ENCODE measurements around the gene AXIN2.
"Not testable (repeated sequence)": the region's sequence is repeated elsewhere in the genome, so short reads cannot be mapped to it uniquely, and the experiment has no call there.

AXIN2 gene

DNA sequence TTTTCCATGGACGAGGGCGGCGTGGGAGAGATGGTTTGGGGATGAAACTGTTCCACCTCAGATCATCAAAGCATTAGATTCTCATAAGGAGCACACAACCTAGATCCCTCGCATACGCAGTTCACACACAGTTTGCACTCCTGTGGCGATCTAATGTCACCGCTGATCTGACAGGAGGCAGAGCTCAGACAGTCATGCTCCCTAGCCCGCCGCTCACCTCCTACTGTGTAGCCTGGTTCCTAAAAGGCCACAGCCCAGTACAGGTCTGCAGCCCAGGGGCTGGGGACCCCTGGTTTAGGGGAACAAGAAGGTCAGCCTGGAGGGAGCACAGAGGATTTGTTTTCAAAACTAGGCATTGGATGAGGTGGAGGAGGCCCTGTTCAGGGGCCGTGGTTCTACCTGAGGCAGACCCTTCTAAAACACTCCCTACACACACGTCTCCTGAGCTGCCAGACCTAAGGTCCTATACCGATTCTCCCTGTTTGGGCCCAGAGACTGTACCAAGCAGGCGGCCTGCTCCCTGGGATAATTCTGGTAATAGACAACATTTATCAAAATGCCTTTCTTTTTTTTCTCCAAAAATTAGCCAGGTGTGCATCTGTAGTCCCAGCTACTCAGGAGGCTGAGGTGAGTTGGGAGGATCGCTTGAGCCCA is 38.6 kb downstream of the AXIN2 start:
- no peak for DNase-seq (ENCODE audit: low read depth)

DNA sequence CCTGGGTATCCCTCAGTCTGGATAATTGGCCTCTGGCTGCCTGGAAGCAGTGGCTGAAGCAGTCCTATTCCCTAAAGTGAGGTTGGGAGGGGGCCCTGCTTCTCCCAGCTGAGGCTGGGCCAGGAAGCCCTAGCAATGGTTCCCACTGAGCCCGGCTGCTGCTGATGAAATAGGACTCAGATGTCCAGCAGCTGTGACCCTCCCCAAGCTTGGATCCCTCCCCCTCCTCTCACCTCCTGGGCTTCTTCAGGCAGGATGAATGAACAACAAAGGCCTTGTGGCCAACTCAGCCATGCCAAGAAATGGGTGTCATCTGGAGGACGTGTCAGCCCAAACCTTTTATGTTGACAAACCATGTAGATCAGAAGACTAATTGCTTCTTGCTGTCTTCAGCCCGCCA is 42.0 kb downstream of the AXIN2 start:
- DNase-seq (ENCODE audit: low read depth), result no peak

- no peak for DNase-seq (ENCODE audit: low read depth)
Observed at GRCh38 chr17:65518256-65518655, 43.2 kb downstream of the AXIN2 start.

- DNase-seq (ENCODE audit: low read depth), result no peak
Observed at GRCh38 chr17:65515959-65516948, 45.2 kb downstream of the AXIN2 start.

GRCh38 chr17:65515512-65515911 is 45.9 kb downstream of the AXIN2 start:
- no peak for DNase-seq (ENCODE audit: low read depth)

DNA sequence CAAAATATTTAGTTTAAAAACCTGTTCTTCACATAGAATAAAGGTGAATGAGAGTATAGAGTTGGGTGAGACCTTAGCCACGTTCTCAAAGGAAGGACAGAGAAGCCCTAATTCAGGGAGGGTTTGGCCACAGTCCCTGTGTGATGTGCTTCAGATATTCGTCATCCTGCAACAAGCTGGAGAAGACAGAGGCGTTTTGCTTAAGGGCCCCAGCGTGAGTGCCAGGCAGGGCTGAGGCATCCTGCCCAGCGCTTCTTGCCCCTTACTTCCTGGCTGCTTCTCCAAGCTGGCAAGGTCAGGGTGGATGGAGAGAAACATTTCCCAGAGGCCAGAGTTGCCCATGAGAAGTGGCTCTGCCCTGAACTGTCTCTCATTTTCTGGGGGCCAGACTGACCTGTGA is 46.9 kb downstream of the AXIN2 start:
- DNase-seq (ENCODE audit: low read depth), result no peak

- no peak for DNase-seq (ENCODE audit: low read depth)
Observed at GRCh38 chr17:65514082-65514481, 47.4 kb downstream of the AXIN2 start.

- DNase-seq (ENCODE audit: low read depth), result no peak
Observed at GRCh38 chr17:65511316-65511715, 50.1 kb downstream of the AXIN2 start.

- no peak for DNase-seq (ENCODE audit: low read depth)
Observed at GRCh38 chr17:65509032-65509431, 52.4 kb downstream of the AXIN2 start.

- DNase-seq (ENCODE audit: low read depth), result not testable (repeated sequence)
Observed at GRCh38 chr17:65504673-65505072, 56.8 kb downstream of the AXIN2 start.

GRCh38 chr17:65504141-65504540 is 57.3 kb downstream of the AXIN2 start:
- DNase-seq (ENCODE audit: low read depth), result no peak

DNA sequence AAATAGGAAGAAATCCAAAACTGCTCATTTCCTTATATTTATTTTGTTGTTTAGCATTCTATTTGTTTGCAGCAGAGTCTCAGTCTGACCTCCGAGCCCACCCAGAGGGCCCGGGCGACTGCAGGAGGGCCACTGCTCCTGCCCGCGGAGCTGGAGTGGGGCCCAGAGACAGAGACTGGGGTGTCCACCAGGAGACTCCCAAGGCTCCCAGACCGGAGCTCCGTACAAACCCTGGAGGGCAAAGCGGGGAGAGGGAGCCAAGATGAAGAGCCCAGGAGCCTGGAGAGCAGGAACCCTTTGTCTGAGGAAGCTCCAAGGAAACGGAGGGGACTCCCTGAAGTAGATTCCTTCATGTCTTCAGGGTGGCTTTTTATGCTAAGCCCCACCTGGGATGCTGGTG is 57.9 kb downstream of the AXIN2 start:
- DNase-seq (ENCODE audit: low read depth), result no peak

DNA sequence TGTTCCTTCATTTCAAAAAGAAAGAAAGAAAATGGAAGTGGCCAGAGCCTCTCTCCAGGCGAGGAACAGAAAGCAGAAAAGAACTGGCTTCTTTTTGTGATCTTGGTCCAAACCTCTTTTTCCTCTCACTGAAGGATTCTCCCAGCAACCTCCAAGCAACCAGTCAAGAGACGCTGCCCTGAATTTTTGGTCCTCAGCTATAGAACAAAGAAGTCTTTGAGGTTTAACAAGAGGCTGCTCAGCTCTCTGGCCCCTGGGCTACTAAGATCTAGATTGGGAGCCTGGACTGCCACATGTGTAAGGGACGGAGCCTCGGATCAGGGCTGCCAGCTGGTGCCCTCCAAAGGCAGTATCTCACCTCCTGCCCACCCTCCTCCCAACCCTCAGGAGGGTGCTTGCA is 62.6 kb downstream of the AXIN2 start:
- DNase-seq (ENCODE audit: low read depth), result no peak

DNA sequence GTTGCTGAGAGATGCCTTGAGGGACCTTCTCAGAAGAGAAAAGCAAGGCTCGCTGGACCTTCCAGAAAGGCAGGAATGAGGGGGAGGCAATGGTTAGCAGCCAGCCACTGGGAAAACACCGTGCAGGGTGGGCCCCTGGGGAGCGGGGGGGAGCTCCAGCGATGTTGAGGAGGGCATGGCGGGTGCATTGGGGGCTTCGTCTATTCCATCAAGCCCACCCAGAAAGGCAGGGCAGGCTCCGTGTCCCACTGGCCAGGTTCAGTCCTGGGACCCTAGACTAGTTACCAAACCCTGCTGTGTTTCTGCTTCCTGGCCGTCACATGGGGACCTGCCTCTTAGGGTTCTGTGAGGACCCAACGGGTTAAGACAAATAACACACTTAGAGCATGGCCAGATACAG is 64.6 kb downstream of the AXIN2 start:
- no peak for DNase-seq (ENCODE audit: low read depth)

GRCh38 chr17:65495122-65496055 is 66.1 kb downstream of the AXIN2 start:
- no peak for DNase-seq (ENCODE audit: low read depth)

DNA sequence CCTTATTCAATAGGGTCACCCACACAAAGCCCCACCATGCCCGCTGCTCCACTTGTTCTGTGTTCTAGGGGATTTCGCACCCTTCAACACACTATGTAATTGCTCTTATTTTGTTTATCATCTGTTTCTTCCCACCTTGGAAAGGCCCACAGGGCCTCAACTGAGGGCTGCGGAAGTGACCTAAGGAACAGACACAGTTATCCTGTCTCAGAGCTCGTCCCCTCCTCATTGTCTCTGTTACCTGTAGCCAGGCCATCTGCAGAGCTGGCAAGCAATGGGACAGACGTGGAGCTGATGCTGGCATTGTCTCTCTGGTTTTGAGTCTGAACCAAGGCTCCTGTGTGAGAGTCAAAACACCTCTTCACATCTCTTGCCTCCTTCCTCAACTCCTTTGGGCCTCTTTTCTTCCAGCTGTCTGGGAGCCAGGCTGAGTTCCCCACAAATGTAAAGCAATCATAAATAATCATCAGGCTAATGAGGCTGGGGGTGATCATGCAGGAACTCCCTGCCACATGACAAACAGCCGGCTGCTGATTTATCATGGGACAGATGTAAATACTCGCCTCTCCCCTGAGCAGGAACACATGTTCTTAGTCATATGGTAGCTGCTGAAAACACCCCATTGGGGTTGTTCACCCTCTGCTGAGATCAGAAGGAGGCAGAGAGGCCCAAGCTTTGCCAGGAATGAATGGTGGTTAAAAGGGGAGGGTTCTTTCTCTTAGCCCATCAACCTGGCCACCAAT is 71.9 kb downstream of the AXIN2 start:
- no peak for DNase-seq (ENCODE audit: low read depth)

- DNase-seq (ENCODE audit: low read depth), result no peak
Observed at GRCh38 chr17:65488665-65489064, 72.8 kb downstream of the AXIN2 start.

DNA sequence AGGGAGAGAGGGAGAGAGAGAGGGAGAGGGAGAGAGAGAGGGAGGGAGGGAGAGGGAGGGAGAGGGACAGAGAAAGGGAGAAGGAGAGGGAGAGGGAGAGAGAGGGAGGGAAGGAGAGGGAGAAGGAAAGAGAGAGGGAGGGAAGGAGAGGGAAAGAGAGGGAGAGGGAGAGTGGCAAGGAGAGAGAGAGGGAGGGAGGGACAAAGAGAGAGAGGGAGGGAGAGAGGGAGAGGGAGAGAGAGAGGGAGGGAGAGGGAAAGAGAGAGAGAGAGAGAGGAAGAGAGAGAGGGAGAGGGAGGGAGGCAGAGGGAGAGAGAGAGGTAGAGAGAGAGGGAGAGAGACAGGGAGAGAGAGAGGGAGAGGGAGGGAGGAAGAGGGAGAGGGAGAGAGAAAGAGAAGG is 73.5 kb downstream of the AXIN2 start:
- no peak for DNase-seq (ENCODE audit: low read depth)

- DNase-seq (ENCODE audit: low read depth), result no peak
Observed at GRCh38 chr17:65487161-65487560, 74.3 kb downstream of the AXIN2 start.

- no peak for DNase-seq (ENCODE audit: low read depth)
Observed at GRCh38 chr17:65485388-65486299, 75.8 kb downstream of the AXIN2 start.

All from stimulated activated CD8-positive, alpha-beta memory T cell treated with anti-CD3 and anti-CD28 coated beads, Interleukin-12 subunit alpha, Interleukin-12 subunit beta, amount 100 ng/mL, for 4 hours (primary cell).